MCF 10A (cell line): ENCODE data around the gene PKN1. TPM values are rescaled to one million over a fixed set of nuclear protein-coding genes. Genes with fewer than 3 reads are reported as not detected.

Source experiments
- BruUV-seq: library from RNA; stranded (reverse); fragments of 400-500 nt; replicated peaks from 2 replicates; lab custom pipeline; 2021; lab: Mats Ljungman, UMichigan
- CTCF ChIA-PET: fragments of 300-600 bp; sonication (Branson Sonifier 250); formaldehyde crosslinking; extraction: SDS; loops from one replicate; lab custom pipeline; 2021; ENCODE audit warnings: antibody characterized with exemption, inconsistent platforms; lab: Yijun Ruan, JAX
- POLR2A ChIA-PET: fragments of 300-600, 350-650 bp; sonication (Branson Sonifier 250); formaldehyde crosslinking; extraction: SDS; loops from one replicate; lab custom pipeline; 2020; ENCODE audit warnings: antibody characterized with exemption, inconsistent platforms; lab: Yijun Ruan, JAX
- DNase-seq: peaks from one replicate; pipeline ENCODE4 v3.0.0-alpha.2; 2018; ENCODE audit not compliant: unreplicated experiment
- H3K27ac Mint-ChIP-seq: one replicate; pipeline ENCODE4 v1.8.0; 2022; ENCODE audit warnings: mild to moderate bottlenecking, low read depth, mixed read lengths; ENCODE audit not compliant: unreplicated experiment
- H3K27me3 Mint-ChIP-seq: one replicate; pipeline ENCODE4 v1.8.0; 2022; ENCODE audit warnings: mixed read lengths; ENCODE audit not compliant: insufficient read depth, unreplicated experiment
- H3K36me3 Mint-ChIP-seq: one replicate; pipeline ENCODE4 v1.8.0; 2022; ENCODE audit warnings: mild to moderate bottlenecking, moderate library complexity, mixed read lengths; ENCODE audit not compliant: insufficient read depth, unreplicated experiment
- H3K4me1 Mint-ChIP-seq: one replicate; pipeline ENCODE4 v1.8.0; 2022; ENCODE audit warnings: mixed read lengths; ENCODE audit not compliant: insufficient read depth, unreplicated experiment
- H3K4me3 Mint-ChIP-seq: one replicate; pipeline ENCODE4 v1.8.0; 2022; ENCODE audit warnings: mild to moderate bottlenecking, moderate library complexity, mixed read lengths; ENCODE audit not compliant: unreplicated experiment
- H3K9me3 Mint-ChIP-seq: one replicate; pipeline ENCODE4 v1.8.0; 2022; ENCODE audit warnings: mixed read lengths; ENCODE audit not compliant: unreplicated experiment
- intact Hi-C: fragments of 100-400 bp; cut with micrococcal nuclease; formaldehyde crosslinking; loops from 2 replicates; pipeline ENCODE4 v1.14.1; 2022
- total RNA-seq: library from RNA; stranded (reverse); gene quantifications from 2 replicates; pipeline ENCODE4 v1.2.3, GENCODE V29; 2022
- TF ChIP-seq, protein P1 (sequence below): fragments of 200-600 bp; IDR thresholded peaks from one replicate; pipeline ENCODE4 v1.8.0; 2022; ENCODE audit warnings: antibody characterized with exemption, mild to moderate bottlenecking; ENCODE audit not compliant: unreplicated experiment

PKN1 gene
- total RNA-seq, 1 experiment from 2014 or later, result 94.8 TPM

DNA sequence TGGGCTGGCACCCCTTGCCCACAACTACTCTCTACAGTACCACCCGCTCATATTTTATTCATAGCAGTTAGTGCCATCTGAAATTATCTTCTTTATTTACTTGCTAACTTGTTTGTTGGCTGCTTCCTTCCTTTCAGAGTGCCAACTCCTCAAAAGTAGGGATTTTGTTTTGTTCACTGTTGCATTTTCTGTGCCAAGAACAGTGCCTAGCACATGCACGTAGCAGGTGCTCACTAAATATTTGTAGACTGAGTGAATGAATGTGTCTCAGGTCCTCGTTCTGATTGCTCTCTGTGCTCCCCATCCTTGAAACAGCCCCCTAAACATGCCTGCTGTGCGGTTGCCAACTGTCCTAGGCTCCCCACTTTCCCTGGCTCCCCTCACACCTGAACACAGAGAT, 61.3 kb downstream of the PKN1 start:
- H3K27ac Mint-ChIP-seq, result peak overlapping the region; percentile 51
- CTCF ChIA-PET, result interaction anchor here (0.7 to 6.6 kb wide), 4 partner anchors 7 to 630 kb away, joined by 3 to 50 read pairs (median 4); no protein-coding TSS in a partner anchor

DNA sequence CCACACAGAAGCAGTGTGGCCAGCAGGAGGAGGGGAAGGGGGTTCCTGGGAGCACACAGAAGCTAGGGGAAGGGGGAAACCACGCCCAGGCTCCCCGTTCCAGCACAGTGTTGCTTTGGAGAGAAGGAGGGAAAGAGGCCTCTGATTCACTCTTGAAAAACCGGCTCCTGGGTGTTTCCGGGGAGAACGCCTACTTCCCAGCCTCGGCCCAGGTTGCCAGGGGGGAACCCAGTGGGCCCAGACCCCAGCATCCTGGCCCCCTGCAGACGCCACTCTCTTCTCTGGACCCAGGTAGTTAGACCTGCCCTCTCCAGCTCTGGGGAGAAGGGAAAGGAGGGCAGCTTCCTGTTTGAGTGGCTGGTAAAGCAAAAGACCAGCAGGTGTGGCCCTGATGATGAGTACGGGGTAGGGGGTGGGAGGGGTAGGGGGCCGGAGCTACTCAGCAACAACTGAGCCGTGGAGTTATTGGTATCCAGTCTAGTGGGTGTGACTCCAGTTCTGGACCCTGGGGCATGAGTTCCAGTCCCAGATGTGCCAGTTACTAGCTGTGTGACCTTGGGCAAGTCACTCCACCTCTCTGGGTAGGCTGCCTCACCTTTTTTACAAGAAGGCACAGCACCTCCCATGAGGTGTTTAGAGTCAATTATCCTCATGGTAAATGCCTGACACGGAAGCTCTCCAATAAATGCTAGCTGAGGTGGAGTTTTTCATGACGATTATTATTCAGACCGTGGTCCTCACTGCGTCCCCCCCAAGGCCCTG, 62.0 kb downstream of the PKN1 start:
- Mint-ChIP-seq H3K27me3 (no peaks in the 10 kb centered on the region), H3K4me3 (peak overlapping the region; percentile 76), H3K4me1 (peaks cover 38% of the 10 kb centered on the region), H3K27ac (peak overlapping the region; percentile 83), H3K9me3 (no peaks in the 10 kb centered on the region), H3K36me3 (peaks cover 30% of the 10 kb centered on the region)
- no TSS peak for BruUV-seq
- ChIA-PET CTCF (interaction anchor here (0.7 to 6.6 kb wide), 6 partner anchors 8 to 629 kb away, joined by 3 to 50 read pairs (median 4); no protein-coding TSS in a partner anchor), POLR2A (interaction anchor here (0.9 to 6.8 kb wide), 10 partner anchors 14 to 76 kb away, joined by 3 to 203 read pairs (median 4); partner anchors contain the start of genes DDX39A and DNAJB1)
- no peak for DNase-seq
- intact Hi-C loops, result no loop called here
- TF ChIP-seq, protein P1, sequence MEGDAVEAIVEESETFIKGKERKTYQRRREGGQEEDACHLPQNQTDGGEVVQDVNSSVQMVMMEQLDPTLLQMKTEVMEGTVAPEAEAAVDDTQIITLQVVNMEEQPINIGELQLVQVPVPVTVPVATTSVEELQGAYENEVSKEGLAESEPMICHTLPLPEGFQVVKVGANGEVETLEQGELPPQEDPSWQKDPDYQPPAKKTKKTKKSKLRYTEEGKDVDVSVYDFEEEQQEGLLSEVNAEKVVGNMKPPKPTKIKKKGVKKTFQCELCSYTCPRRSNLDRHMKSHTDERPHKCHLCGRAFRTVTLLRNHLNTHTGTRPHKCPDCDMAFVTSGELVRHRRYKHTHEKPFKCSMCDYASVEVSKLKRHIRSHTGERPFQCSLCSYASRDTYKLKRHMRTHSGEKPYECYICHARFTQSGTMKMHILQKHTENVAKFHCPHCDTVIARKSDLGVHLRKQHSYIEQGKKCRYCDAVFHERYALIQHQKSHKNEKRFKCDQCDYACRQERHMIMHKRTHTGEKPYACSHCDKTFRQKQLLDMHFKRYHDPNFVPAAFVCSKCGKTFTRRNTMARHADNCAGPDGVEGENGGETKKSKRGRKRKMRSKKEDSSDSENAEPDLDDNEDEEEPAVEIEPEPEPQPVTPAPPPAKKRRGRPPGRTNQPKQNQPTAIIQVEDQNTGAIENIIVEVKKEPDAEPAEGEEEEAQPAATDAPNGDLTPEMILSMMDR, result no peak

More for the DNA sequence above, 61.3 kb downstream of the PKN1 start:
- no peaks in the 10 kb centered on the region for H3K9me3 Mint-ChIP-seq
- TF ChIP-seq, protein P1, result no peak
- no peaks in the 10 kb centered on the region for H3K27me3 Mint-ChIP-seq
- no peak for DNase-seq
- peak overlapping the region; percentile 76 for H3K4me3 Mint-ChIP-seq
- POLR2A ChIA-PET, result interaction anchor here (1.3 to 6.8 kb wide), 5 partner anchors 17 to 62 kb away, joined by 3 to 203 read pairs (median 7); partner anchors contain the start of gene DNAJB1
- peaks cover 38% of the 10 kb centered on the region for H3K4me1 Mint-ChIP-seq
- peaks cover 37% of the 10 kb centered on the region for H3K36me3 Mint-ChIP-seq
- BruUV-seq, result TSS peak; percentile 39
- intact Hi-C loops, result no loop called here

DNA sequence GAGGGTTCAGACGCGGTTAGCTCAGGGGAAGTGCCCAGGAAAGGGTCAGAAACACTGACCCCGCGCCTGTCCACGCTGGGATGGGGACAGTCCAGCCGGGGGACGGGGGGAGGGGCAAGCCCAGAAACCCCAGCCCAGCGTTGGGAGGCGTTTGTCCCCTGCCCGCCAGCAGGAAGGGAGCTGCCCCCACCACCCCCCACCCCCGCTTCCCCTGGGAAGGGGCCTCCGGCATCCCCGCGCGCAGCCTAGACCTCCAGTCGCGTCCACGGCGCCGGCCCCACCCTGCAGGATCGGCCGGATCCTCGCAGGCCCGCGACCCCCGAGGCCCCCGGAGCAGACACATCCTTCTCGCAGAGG, 62.5 kb downstream of the PKN1 start:
- H3K4me1 Mint-ChIP-seq, result peaks cover 38% of the 10 kb centered on the region
- H3K27ac Mint-ChIP-seq, result peak overlapping the region; percentile 83
- no TSS peak for BruUV-seq
- intact Hi-C loops, result no loop called here
- CTCF ChIA-PET, result interaction anchor here (0.7 to 6.6 kb wide), 6 partner anchors 8 to 161 kb away, joined by 3 to 50 read pairs (median 4); no protein-coding TSS in a partner anchor
- POLR2A ChIA-PET, result interaction anchor here (0.6 to 6.8 kb wide), 12 partner anchors 14 to 114 kb away, joined by 3 to 203 read pairs (median 4); partner anchors contain the start of genes DDX39A and DNAJB1
- H3K36me3 Mint-ChIP-seq, result peaks cover 24% of the 10 kb centered on the region
- TF ChIP-seq, protein P1, result no peak
- no peak for DNase-seq
- H3K9me3 Mint-ChIP-seq, result no peaks in the 10 kb centered on the region
- H3K27me3 Mint-ChIP-seq, result no peaks in the 10 kb centered on the region
- H3K4me3 Mint-ChIP-seq, result peak overlapping the region; percentile 76
